Vagina (tissue), 2 donors: ENCODE measurements around the gene ELMOD3.

Experiments used
- CTCF ChIP-seq, 3 experiments: fragments of 450-650 bp in 2 of 3; fragments of 200-600 bp in 1 of 3; sonication (generic) in 1 of 3; IDR thresholded peaks; one replicate each; pipeline ENCODE4 v1.5.1; 2017 to 2019; ENCODE audit warnings: antibody characterized with exemption in 3 of 3, mild to moderate bottlenecking in 2 of 3, moderate library complexity in 2 of 3
- POLR2A ChIP-seq, 2 donors: fragments of 450-650 bp; IDR thresholded peaks; one replicate each; pipeline ENCODE4 v1.6.1; 2017; ENCODE audit warnings: antibody characterized with exemption in 2 of 2, mild to moderate bottlenecking in 2 of 2, moderate library complexity in 2 of 2
- POLR2AphosphoS5 ChIP-seq, 2 donors: sonication (generic); formaldehyde crosslinking; IDR thresholded peaks; one replicate each; pipeline ENCODE4 v1.9.0; 2017; ENCODE audit warnings: antibody characterized with exemption in 2 of 2, mild to moderate bottlenecking in 2 of 2, low read depth in 1 of 2; ENCODE audit not compliant: insufficient read depth in 1 of 2

DNA sequence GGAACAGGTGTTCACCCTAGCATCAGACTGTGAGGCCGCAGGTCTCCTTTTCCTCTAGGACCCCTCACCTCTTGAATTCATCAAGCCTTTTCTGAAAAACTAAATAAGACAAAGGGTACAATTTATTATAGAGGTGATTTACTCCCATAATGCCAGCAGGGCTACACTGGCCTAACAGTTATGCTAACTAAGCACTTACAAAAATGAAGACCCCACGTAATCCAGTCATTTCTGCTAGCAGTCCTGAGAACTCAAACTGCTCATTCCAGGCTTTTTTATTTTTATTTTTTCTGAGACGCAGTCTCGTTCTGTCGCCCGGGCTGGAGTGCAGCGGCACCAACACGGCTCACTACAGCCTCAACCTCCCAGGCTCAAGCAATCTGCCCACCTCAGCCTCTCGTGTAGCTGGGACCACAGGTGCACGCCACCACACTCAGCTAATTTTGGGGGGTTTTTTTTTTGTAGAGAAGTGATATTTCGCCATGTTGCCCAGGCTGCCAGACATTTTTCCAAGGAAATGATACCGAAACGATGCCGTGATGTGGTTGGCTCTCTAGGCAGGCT lies 41.4 kb downstream of the ELMOD3 start:
- TF ChIP-seq CTCF (IDR thresholded peaks at IDR 0.05) = no peak
- TF ChIP-seq POLR2A (IDR thresholded peaks at IDR 0.05) = no peak
- no peak for TF ChIP-seq POLR2AphosphoS5 (IDR thresholded peaks at IDR 0.05; ENCODE audit: insufficient read depth in 1 of 2, low read depth in 1 of 2)
